HepG2 (cell line): Measurements from ENCODE around the gene EEF1A1. TPM values are rescaled to one million over a fixed set of nuclear protein-coding genes. Genes with fewer than 3 reads are reported as not detected.

Source experiments
- FOXC1 ChIP-seq: sonication (generic); formaldehyde crosslinking; IDR thresholded peaks from 2 replicates; pipeline ENCODE4 v1.8.0; 2022; ENCODE audit warnings: mild to moderate bottlenecking, missing genetic modification reagents, borderline replicate concordance
- HHEX ChIP-seq: IDR thresholded peaks from 2 replicates; pipeline ENCODE4 v1.6.1; 2016; ENCODE audit warnings: control low read depth
- HMGA1 ChIP-seq: sonication (generic); formaldehyde crosslinking; conservative IDR thresholded peaks from 2 replicates; pipeline ENCODE4 v1.4.0; 2020; ENCODE audit warnings: missing genetic modification reagents
- JDP2 ChIP-seq: sonication (generic); formaldehyde crosslinking; IDR thresholded peaks from 2 replicates; pipeline ENCODE4 v1.8.1; 2022; ENCODE audit warnings: missing genetic modification reagents, borderline replicate concordance
- MED13 ChIP-seq: sonication (generic); formaldehyde crosslinking; IDR thresholded peaks from 2 replicates; pipeline ENCODE4 v1.5.0; 2020; ENCODE audit warnings: missing genetic modification reagents
- SNAI1 ChIP-seq: sonication (generic); formaldehyde crosslinking; IDR thresholded peaks from 2 replicates; pipeline ENCODE4 v1.5.0; 2020; ENCODE audit warnings: mild to moderate bottlenecking, missing genetic modification reagents, borderline replicate concordance
- TBX3 ChIP-seq: fragments of 450-650 bp; IDR thresholded peaks from 2 replicates; pipeline ENCODE4 v1.6.1; 2017; ENCODE audit warnings: antibody characterized with exemption, mild to moderate bottlenecking, inconsistent platforms, borderline replicate concordance
- ZNF317 ChIP-seq: sonication (generic); formaldehyde crosslinking; IDR thresholded peaks from 2 replicates; pipeline ENCODE4 v1.5.0; 2020; ENCODE audit warnings: mild to moderate bottlenecking, missing genetic modification reagents
- ZNF746 ChIP-seq: sonication (generic); formaldehyde crosslinking; IDR thresholded peaks from 2 replicates; pipeline ENCODE4 v1.8.0; 2022; ENCODE audit warnings: mild to moderate bottlenecking, missing genetic modification reagents
- ZNF878 ChIP-seq: sonication (generic); formaldehyde crosslinking; IDR thresholded peaks from 2 replicates; pipeline ENCODE4 v1.8.1; 2023; ENCODE audit warnings: mild to moderate bottlenecking, missing genetic modification reagents, moderate library complexity
- polyA plus RNA-seq, 8 experiments: library from polyadenylated mRNA; depleted of rRNA in 3 of 8; stranded (reverse) in 7 of 8; unstranded in 1 of 8; fragments of >200 nt; fragmentation: Illumina TruSeq in 4 of 8; extraction: Trizol in 4 of 8; gene quantifications; 2 replicates each; pipeline versions ENCODE4 v1.2.1 to v1.2.3, GENCODE V29; 2011 to 2016; ENCODE audit warnings: low read depth in 4 of 8, missing spikeins in 1 of 8, mixed read lengths in 1 of 8; ENCODE audit not compliant: insufficient read depth in 1 of 8
- total RNA-seq, 5 experiments: library from RNA; depleted of rRNA; stranded (reverse); fragments of >200 nt; fragmentation: Illumina TruSeq; extraction: Trizol; gene quantifications; 2 replicates each; pipeline ENCODE4 v1.2.3, GENCODE V29; 2016; ENCODE audit warnings: low read depth in 1 of 5
- TF ChIP-seq, protein P1 (sequence below): sonication (generic); formaldehyde crosslinking; IDR thresholded peaks from 2 replicates; pipeline ENCODE4 v1.4.0; 2020; ENCODE audit warnings: mild to moderate bottlenecking, missing genetic modification reagents
- TF ChIP-seq, protein P2 (sequence below): sonication (generic); formaldehyde crosslinking; IDR thresholded peaks from 2 replicates; pipeline ENCODE4 v1.4.0; 2020; ENCODE audit warnings: mild to moderate bottlenecking, missing genetic modification reagents
- TF ChIP-seq, protein P3 (sequence below): sonication (generic); formaldehyde crosslinking; IDR thresholded peaks from 2 replicates; pipeline ENCODE4 v1.5.0; 2020; ENCODE audit warnings: missing genetic modification reagents
- TF ChIP-seq, protein P4 (sequence below): sonication (generic); formaldehyde crosslinking; IDR thresholded peaks from 2 replicates; pipeline ENCODE4 v1.4.0; 2020; ENCODE audit warnings: missing genetic modification reagents
- TF ChIP-seq, protein P5 (sequence below): sonication (generic); formaldehyde crosslinking; IDR thresholded peaks from 2 replicates; pipeline ENCODE4 v1.4.0; 2020; ENCODE audit warnings: mild to moderate bottlenecking, missing genetic modification reagents
- TF ChIP-seq, protein P6 (sequence below): sonication (generic); formaldehyde crosslinking; IDR thresholded peaks from 2 replicates; pipeline ENCODE4 v1.5.1; 2020; ENCODE audit warnings: mild to moderate bottlenecking, missing genetic modification reagents, moderate library complexity
- TF ChIP-seq, protein P7 (sequence below): sonication (generic); formaldehyde crosslinking; IDR thresholded peaks from 2 replicates; pipeline ENCODE4 v1.9.0; 2021; ENCODE audit warnings: missing genetic modification reagents, mild to moderate bottlenecking, borderline replicate concordance

The EEF1A1 gene
- total and polyA plus RNA-seq, 2 of the 13 experiments (the other 11 are each of a cell fraction or from before 2014, with no cell fraction given): 13,726 to 17,172 TPM

DNA sequence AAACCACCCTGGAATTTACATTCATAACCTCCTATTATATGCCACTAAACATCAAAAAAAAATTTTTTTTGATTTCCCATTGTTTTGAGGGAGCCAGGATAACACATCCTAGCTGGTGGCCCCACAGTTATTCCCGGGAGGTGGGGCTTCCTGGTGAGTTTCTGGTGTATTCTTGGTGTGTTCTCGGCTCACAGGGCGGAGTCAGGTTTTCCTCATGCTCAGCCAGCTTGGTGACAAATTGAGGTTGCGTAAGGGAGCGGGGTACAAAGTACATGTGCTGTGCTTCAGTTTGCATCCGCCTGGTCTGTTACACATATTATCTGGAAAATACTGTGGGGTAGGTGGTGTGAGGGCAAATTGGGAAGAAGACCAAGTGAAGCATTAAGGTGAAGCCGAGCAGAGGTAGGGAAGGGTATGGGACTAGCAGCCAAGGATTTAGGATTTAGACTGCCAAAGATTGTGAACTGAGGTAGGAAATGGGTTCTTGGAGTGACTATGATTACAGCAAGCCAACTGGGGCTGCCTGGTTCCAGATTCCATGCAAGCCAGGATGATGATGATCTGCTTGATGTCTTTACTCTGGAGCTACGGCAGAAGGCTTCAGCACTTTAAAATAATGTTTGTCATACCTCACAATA is 46.2 kb upstream of the EEF1A1 start (continued):
- TF ChIP-seq, protein P1, sequence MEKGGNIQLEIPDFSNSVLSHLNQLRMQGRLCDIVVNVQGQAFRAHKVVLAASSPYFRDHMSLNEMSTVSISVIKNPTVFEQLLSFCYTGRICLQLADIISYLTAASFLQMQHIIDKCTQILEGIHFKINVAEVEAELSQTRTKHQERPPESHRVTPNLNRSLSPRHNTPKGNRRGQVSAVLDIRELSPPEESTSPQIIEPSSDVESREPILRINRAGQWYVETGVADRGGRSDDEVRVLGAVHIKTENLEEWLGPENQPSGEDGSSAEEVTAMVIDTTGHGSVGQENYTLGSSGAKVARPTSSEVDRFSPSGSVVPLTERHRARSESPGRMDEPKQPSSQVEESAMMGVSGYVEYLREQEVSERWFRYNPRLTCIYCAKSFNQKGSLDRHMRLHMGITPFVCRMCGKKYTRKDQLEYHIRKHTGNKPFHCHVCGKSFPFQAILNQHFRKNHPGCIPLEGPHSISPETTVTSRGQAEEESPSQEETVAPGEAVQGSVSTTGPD (CRISPR knock-in tag): peak; percentile 100
- no peak for TF ChIP-seq HMGA1 (CRISPR knock-in tag)
- peak; percentile 46; the same call in 1 of the 2 replicates for TF ChIP-seq TBX3
- TF ChIP-seq JDP2: no peak
- TF ChIP-seq, protein P2, sequence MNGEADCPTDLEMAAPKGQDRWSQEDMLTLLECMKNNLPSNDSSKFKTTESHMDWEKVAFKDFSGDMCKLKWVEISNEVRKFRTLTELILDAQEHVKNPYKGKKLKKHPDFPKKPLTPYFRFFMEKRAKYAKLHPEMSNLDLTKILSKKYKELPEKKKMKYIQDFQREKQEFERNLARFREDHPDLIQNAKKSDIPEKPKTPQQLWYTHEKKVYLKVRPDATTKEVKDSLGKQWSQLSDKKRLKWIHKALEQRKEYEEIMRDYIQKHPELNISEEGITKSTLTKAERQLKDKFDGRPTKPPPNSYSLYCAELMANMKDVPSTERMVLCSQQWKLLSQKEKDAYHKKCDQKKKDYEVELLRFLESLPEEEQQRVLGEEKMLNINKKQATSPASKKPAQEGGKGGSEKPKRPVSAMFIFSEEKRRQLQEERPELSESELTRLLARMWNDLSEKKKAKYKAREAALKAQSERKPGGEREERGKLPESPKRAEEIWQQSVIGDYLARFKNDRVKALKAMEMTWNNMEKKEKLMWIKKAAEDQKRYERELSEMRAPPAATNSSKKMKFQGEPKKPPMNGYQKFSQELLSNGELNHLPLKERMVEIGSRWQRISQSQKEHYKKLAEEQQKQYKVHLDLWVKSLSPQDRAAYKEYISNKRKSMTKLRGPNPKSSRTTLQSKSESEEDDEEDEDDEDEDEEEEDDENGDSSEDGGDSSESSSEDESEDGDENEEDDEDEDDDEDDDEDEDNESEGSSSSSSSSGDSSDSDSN (CRISPR knock-in tag): no peak
- peak; percentile 40; the same call in 1 of the 2 replicates for TF ChIP-seq MED13 (CRISPR knock-in tag)
- no peak for TF ChIP-seq HHEX
- peak; percentile 87 for TF ChIP-seq ZNF746 (CRISPR knock-in tag)
- peak; percentile 51; the same call in 1 of the 2 replicates for TF ChIP-seq ZNF317 (CRISPR knock-in tag)
- TF ChIP-seq, protein P3, sequence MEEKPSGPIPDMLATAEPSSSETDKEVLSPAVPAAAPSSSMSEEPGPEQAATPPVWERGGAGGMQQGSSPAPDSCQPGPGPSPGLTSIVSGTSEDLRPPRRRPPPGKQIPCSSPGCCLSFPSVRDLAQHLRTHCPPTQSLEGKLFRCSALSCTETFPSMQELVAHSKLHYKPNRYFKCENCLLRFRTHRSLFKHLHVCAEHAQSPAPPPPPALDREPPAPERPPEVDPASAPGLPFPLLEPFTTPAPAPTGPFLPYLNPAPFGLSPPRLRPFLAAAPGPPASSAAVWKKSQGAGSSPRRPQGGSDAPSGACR (CRISPR knock-in tag): peak; percentile 66; the same call in 1 of the 2 replicates
- TF ChIP-seq ZNF878: peak; percentile 36; the same call in 1 of the 2 replicates
- TF ChIP-seq, protein P4, sequence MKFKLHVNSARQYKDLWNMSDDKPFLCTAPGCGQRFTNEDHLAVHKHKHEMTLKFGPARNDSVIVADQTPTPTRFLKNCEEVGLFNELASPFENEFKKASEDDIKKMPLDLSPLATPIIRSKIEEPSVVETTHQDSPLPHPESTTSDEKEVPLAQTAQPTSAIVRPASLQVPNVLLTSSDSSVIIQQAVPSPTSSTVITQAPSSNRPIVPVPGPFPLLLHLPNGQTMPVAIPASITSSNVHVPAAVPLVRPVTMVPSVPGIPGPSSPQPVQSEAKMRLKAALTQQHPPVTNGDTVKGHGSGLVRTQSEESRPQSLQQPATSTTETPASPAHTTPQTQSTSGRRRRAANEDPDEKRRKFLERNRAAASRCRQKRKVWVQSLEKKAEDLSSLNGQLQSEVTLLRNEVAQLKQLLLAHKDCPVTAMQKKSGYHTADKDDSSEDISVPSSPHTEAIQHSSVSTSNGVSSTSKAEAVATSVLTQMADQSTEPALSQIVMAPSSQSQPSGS: peak; percentile 93
- TF ChIP-seq, protein P5, sequence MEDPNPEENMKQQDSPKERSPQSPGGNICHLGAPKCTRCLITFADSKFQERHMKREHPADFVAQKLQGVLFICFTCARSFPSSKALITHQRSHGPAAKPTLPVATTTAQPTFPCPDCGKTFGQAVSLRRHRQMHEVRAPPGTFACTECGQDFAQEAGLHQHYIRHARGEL: no peak
- TF ChIP-seq, protein P6, sequence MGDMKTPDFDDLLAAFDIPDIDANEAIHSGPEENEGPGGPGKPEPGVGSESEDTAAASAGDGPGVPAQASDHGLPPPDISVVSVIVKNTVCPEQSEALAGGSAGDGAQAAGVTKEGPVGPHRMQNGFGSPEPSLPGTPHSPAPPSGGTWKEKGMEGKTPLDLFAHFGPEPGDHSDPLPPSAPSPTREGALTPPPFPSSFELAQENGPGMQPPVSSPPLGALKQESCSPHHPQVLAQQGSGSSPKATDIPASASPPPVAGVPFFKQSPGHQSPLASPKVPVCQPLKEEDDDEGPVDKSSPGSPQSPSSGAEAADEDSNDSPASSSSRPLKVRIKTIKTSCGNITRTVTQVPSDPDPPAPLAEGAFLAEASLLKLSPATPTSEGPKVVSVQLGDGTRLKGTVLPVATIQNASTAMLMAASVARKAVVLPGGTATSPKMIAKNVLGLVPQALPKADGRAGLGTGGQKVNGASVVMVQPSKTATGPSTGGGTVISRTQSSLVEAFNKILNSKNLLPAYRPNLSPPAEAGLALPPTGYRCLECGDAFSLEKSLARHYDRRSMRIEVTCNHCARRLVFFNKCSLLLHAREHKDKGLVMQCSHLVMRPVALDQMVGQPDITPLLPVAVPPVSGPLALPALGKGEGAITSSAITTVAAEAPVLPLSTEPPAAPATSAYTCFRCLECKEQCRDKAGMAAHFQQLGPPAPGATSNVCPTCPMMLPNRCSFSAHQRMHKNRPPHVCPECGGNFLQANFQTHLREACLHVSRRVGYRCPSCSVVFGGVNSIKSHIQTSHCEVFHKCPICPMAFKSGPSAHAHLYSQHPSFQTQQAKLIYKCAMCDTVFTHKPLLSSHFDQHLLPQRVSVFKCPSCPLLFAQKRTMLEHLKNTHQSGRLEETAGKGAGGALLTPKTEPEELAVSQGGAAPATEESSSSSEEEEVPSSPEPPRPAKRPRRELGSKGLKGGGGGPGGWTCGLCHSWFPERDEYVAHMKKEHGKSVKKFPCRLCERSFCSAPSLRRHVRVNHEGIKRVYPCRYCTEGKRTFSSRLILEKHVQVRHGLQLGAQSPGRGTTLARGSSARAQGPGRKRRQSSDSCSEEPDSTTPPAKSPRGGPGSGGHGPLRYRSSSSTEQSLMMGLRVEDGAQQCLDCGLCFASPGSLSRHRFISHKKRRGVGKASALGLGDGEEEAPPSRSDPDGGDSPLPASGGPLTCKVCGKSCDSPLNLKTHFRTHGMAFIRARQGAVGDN: peak; percentile 35; the same call in 1 of the 2 replicates
- TF ChIP-seq FOXC1 (CRISPR knock-in tag): peak; percentile 47; the same call in 1 of the 2 replicates
- TF ChIP-seq, protein P7, sequence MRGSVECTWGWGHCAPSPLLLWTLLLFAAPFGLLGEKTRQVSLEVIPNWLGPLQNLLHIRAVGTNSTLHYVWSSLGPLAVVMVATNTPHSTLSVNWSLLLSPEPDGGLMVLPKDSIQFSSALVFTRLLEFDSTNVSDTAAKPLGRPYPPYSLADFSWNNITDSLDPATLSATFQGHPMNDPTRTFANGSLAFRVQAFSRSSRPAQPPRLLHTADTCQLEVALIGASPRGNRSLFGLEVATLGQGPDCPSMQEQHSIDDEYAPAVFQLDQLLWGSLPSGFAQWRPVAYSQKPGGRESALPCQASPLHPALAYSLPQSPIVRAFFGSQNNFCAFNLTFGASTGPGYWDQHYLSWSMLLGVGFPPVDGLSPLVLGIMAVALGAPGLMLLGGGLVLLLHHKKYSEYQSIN (CRISPR knock-in tag): no peak
- no peak for TF ChIP-seq SNAI1 (CRISPR knock-in tag)
